Measurements from ENCODE around the gene B3GALNT1.

Gene B3GALNT1

GRCh38 chr3:161101609-161102008 lies 3.5 kb downstream of the B3GALNT1 start:
- Mint-ChIP-seq H3K36me3 (peaks cover 3% of the 10 kb centered on the region in 2 donors), H3K4me3 (no peak overlapping the region), H3K4me1 (peaks cover 7 to 12% of the 10 kb centered on the region in 2 donors), H3K27me3 (peaks cover 4 to 15% of the 10 kb centered on the region in 2 donors), H3K9me3 (no peaks in the 10 kb centered on the region), H3K27ac (no peak overlapping the region)
- no peak for ATAC-seq (replicated peaks)
- no peak for DNase-seq

- DNase-seq (no peak), ATAC-seq (replicated peaks) (no peak)
- H3K27ac Mint-ChIP-seq, result no peak overlapping the region
- no peaks in the 10 kb centered on the region for H3K9me3 Mint-ChIP-seq
- no peak overlapping the region for H3K4me3 Mint-ChIP-seq
- peaks cover 3% of the 10 kb centered on the region in 2 donors for H3K36me3 Mint-ChIP-seq
- peaks cover 4 to 14% of the 10 kb centered on the region in 2 donors for H3K27me3 Mint-ChIP-seq
- H3K4me1 Mint-ChIP-seq, result peaks cover 7 to 12% of the 10 kb centered on the region in 2 donors
These were observed 4.2 kb downstream of the B3GALNT1 start for GRCh38 chr3:161100994-161101393.

GRCh38 chr3:161096771-161097367 lies 8.3 kb downstream of the B3GALNT1 start:
- no peak for DNase-seq
- Mint-ChIP-seq H3K27me3 (no peaks in the 10 kb centered on the region), H3K27ac (no peak overlapping the region), H3K9me3 (no peaks in the 10 kb centered on the region), H3K4me1 (no peaks in the 10 kb centered on the region), H3K4me3 (no peak overlapping the region), H3K36me3 (no peaks in the 10 kb centered on the region)
- ATAC-seq (replicated peaks), result no peak

- DNase-seq (no peak), ATAC-seq (replicated peaks) (no peak)
- no peak overlapping the region for H3K4me3 Mint-ChIP-seq
- H3K4me1 Mint-ChIP-seq, result no peaks in the 10 kb centered on the region
- no peak overlapping the region for H3K27ac Mint-ChIP-seq
- no peaks in the 10 kb centered on the region for H3K9me3 Mint-ChIP-seq
- H3K27me3 Mint-ChIP-seq, result no peaks in the 10 kb centered on the region
- H3K36me3 Mint-ChIP-seq, result no peaks in the 10 kb centered on the region
These were observed 11.3 kb downstream of the B3GALNT1 start for GRCh38 chr3:161093895-161094294.

GRCh38 chr3:161084277-161084676 lies 20.9 kb downstream of the B3GALNT1 start:
- H3K36me3 Mint-ChIP-seq, result peaks cover 6 to 8% of the 10 kb centered on the region in 2 donors

GRCh38 chr3:161083131-161083530 lies 22.0 kb downstream of the B3GALNT1 start:
- Mint-ChIP-seq H3K9me3 (no peaks in the 10 kb centered on the region), H3K4me3 (no peak overlapping the region), H3K4me1 (peaks cover 8 to 25% of the 10 kb centered on the region in 2 donors), H3K36me3 (peaks cover 3 to 8% of the 10 kb centered on the region in 2 donors), H3K27ac (no peak overlapping the region), H3K27me3 (no peaks in the 10 kb centered on the region)
- no peak for DNase-seq
- ATAC-seq (replicated peaks), result no peak

More at GRCh38 chr3:161084277-161084676, 20.9 kb downstream of the B3GALNT1 start:
- DNase-seq (no peak), ATAC-seq (replicated peaks) (no peak)
- Mint-ChIP-seq H3K4me1 (peaks cover 8 to 24% of the 10 kb centered on the region in 2 donors), H3K9me3 (no peaks in the 10 kb centered on the region), H3K27me3 (no peaks in the 10 kb centered on the region), H3K4me3 (no peak overlapping the region), H3K27ac (no peak overlapping the region)

- Mint-ChIP-seq H3K27ac (no peak overlapping the region), H3K27me3 (no peaks in the 10 kb centered on the region), H3K4me3 (no peak overlapping the region), H3K9me3 (no peaks in the 10 kb centered on the region), H3K4me1 (peaks cover 13 to 36% of the 10 kb centered on the region in 2 donors), H3K36me3 (peaks cover 3 to 4% of the 10 kb centered on the region in 2 donors)
- peak in 1 of 2 donors; percentile 14 for ATAC-seq (replicated peaks)
- no peak for DNase-seq
These were observed 23.1 kb downstream of the B3GALNT1 start for GRCh38 chr3:161082063-161082462.

- H3K4me3 Mint-ChIP-seq, result peak overlapping the region; percentile 19 to 36
- DNase-seq (no peak), ATAC-seq (replicated peaks) (peak; percentile 73 to 78)
- peaks cover 13 to 38% of the 10 kb centered on the region in 2 donors for H3K4me1 Mint-ChIP-seq
- no peak overlapping the region for H3K27ac Mint-ChIP-seq
- H3K9me3 Mint-ChIP-seq, result no peaks in the 10 kb centered on the region
- H3K36me3 Mint-ChIP-seq, result peaks cover 3% of the 10 kb centered on the region in 2 donors
- no peaks in the 10 kb centered on the region for H3K27me3 Mint-ChIP-seq
These were observed 23.5 kb downstream of the B3GALNT1 start for GRCh38 chr3:161081633-161082032.

GRCh38 chr3:161073181-161073580 lies 32.0 kb downstream of the B3GALNT1 start:
- ATAC-seq (replicated peaks) (no peak), DNase-seq (no peak)
- H3K4me1 Mint-ChIP-seq, result peaks cover 26 to 43% of the 10 kb centered on the region in 2 donors
- H3K27ac Mint-ChIP-seq, result no peak overlapping the region
- no peaks in the 10 kb centered on the region for H3K27me3 Mint-ChIP-seq
- no peak overlapping the region for H3K4me3 Mint-ChIP-seq
- H3K9me3 Mint-ChIP-seq, result no peaks in the 10 kb centered on the region
- H3K36me3 Mint-ChIP-seq, result peaks cover 3 to 4% of the 10 kb centered on the region in 2 donors

- ATAC-seq (replicated peaks) (no peak), DNase-seq (no peak)
- peaks cover 26 to 43% of the 10 kb centered on the region in 2 donors for H3K4me1 Mint-ChIP-seq
- no peaks in the 10 kb centered on the region for H3K9me3 Mint-ChIP-seq
- no peak overlapping the region for H3K4me3 Mint-ChIP-seq
- H3K36me3 Mint-ChIP-seq, result peaks cover 3 to 4% of the 10 kb centered on the region in 2 donors
- no peak overlapping the region for H3K27ac Mint-ChIP-seq
- no peaks in the 10 kb centered on the region for H3K27me3 Mint-ChIP-seq
These were observed 32.4 kb downstream of the B3GALNT1 start for GRCh38 chr3:161072751-161073150.

GRCh38 chr3:161072211-161072621 lies 32.9 kb downstream of the B3GALNT1 start:
- H3K4me1 Mint-ChIP-seq, result peaks cover 29 to 43% of the 10 kb centered on the region in 2 donors
- no peaks in the 10 kb centered on the region for H3K27me3 Mint-ChIP-seq
- no peaks in the 10 kb centered on the region for H3K9me3 Mint-ChIP-seq
- H3K27ac Mint-ChIP-seq, result no peak overlapping the region
- DNase-seq (no peak), ATAC-seq (replicated peaks) (no peak)
- H3K4me3 Mint-ChIP-seq, result no peak overlapping the region
- H3K36me3 Mint-ChIP-seq, result peaks cover 3 to 4% of the 10 kb centered on the region in 2 donors

GRCh38 chr3:161070980-161071663 lies 34.0 kb downstream of the B3GALNT1 start:
- H3K4me3 Mint-ChIP-seq, result no peak overlapping the region
- DNase-seq (no peak), ATAC-seq (replicated peaks) (no peak)
- peaks cover 3 to 4% of the 10 kb centered on the region in 2 donors for H3K36me3 Mint-ChIP-seq
- no peaks in the 10 kb centered on the region for H3K27me3 Mint-ChIP-seq
- H3K4me1 Mint-ChIP-seq, result peaks cover 38 to 49% of the 10 kb centered on the region in 2 donors
- H3K9me3 Mint-ChIP-seq, result no peaks in the 10 kb centered on the region
- peak overlapping the region; percentile 42 for H3K27ac Mint-ChIP-seq

- H3K27ac Mint-ChIP-seq, result peak overlapping the region; percentile 42
- H3K36me3 Mint-ChIP-seq, result peaks cover 4% of the 10 kb centered on the region in 2 donors
- no peaks in the 10 kb centered on the region for H3K9me3 Mint-ChIP-seq
- H3K4me3 Mint-ChIP-seq, result peak overlapping the region in 1 of 2 donors; percentile 49
- no peak for ATAC-seq (replicated peaks)
- H3K27me3 Mint-ChIP-seq, result no peaks in the 10 kb centered on the region
- no peak for DNase-seq
- peaks cover 38 to 55% of the 10 kb centered on the region in 2 donors for H3K4me1 Mint-ChIP-seq
These were observed 34.8 kb downstream of the B3GALNT1 start for GRCh38 chr3:161070252-161070930.

GRCh38 chr3:161069511-161070251 lies 35.5 kb downstream of the B3GALNT1 start:
- H3K27me3 Mint-ChIP-seq, result no peaks in the 10 kb centered on the region
- H3K9me3 Mint-ChIP-seq, result no peaks in the 10 kb centered on the region
- peak overlapping the region in 1 of 2 donors; percentile 41 for H3K4me3 Mint-ChIP-seq
- DNase-seq (peak; percentile 46), ATAC-seq (replicated peaks) (peak; percentile 94)
- peaks cover 39 to 61% of the 10 kb centered on the region in 2 donors for H3K4me1 Mint-ChIP-seq
- H3K36me3 Mint-ChIP-seq, result peaks cover 6% of the 10 kb centered on the region in 2 donors
- H3K27ac Mint-ChIP-seq, result peak overlapping the region; percentile 77

All from stimulated activated naive B cell treated with anti-CD40 and anti-IgM and Interleukin-4, amounts not matched to agents 10 μg/mL and 1 μg/mL and 100 μg/mL, for 72 hours (primary cell).